WTC11 (cell line): ENCODE measurements around the gene ELMO1.

Experiments used
- CBFB ChIP-seq: sonication (generic); formaldehyde crosslinking; IDR thresholded peaks from 2 replicates; pipeline ENCODE4 v1.8.1; 2022; ENCODE audit warnings: mild to moderate bottlenecking, low read depth, missing genetic modification reagents
- TF ChIP-seq, protein P1 (sequence below): sonication (generic); formaldehyde crosslinking; IDR thresholded peaks from 2 replicates; pipeline ENCODE4 v1.8.0; 2023; ENCODE audit warnings: missing genetic modification reagents, mild to moderate bottlenecking, borderline replicate concordance

DNA sequence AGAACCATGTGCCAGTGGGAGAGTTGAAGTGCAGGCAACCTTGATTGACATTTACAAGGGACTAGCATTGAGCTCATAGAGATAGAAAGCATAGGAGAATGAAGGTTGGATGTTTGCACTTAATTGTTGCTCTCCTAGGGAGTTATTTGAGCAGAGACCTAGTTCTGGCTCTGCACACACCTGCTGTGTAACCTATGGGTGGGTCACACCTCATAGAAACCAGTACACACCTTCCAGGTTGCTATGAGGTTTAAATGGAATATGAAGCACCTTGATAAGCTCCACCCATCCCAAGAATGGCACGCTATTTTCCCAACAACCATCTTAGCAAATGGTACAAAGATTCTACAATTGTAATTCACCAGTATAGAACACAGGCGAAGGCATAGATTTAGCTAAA lies 638.2 kb downstream of the ELMO1 start:
- no peak for TF ChIP-seq CBFB (CRISPR knock-in tag)
- TF ChIP-seq, protein P1, sequence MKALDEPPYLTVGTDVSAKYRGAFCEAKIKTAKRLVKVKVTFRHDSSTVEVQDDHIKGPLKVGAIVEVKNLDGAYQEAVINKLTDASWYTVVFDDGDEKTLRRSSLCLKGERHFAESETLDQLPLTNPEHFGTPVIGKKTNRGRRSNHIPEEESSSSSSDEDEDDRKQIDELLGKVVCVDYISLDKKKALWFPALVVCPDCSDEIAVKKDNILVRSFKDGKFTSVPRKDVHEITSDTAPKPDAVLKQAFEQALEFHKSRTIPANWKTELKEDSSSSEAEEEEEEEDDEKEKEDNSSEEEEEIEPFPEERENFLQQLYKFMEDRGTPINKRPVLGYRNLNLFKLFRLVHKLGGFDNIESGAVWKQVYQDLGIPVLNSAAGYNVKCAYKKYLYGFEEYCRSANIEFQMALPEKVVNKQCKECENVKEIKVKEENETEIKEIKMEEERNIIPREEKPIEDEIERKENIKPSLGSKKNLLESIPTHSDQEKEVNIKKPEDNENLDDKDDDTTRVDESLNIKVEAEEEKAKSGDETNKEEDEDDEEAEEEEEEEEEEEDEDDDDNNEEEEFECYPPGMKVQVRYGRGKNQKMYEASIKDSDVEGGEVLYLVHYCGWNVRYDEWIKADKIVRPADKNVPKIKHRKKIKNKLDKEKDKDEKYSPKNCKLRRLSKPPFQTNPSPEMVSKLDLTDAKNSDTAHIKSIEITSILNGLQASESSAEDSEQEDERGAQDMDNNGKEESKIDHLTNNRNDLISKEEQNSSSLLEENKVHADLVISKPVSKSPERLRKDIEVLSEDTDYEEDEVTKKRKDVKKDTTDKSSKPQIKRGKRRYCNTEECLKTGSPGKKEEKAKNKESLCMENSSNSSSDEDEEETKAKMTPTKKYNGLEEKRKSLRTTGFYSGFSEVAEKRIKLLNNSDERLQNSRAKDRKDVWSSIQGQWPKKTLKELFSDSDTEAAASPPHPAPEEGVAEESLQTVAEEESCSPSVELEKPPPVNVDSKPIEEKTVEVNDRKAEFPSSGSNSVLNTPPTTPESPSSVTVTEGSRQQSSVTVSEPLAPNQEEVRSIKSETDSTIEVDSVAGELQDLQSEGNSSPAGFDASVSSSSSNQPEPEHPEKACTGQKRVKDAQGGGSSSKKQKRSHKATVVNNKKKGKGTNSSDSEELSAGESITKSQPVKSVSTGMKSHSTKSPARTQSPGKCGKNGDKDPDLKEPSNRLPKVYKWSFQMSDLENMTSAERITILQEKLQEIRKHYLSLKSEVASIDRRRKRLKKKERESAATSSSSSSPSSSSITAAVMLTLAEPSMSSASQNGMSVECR, result no peak
